Neutrophil (primary cell): Measurements from ENCODE around the gene DOCK3.
"Not testable (repeated sequence)": the region's sequence is repeated elsewhere in the genome, so short reads cannot be mapped to it uniquely, and the experiment has no call there.

Experiments used
- H3K27ac ChIP-seq: fragments of 200-600 bp; sonication (generic); 2 replicates; pipeline ENCODE4 v1.5.1; 2016; ENCODE audit warnings: mild to moderate bottlenecking, moderate library complexity
- H3K27me3 ChIP-seq: fragments of 200-600 bp; sonication (generic); 2 replicates; pipeline ENCODE4 v1.6.0; 2016; ENCODE audit warnings: mild to moderate bottlenecking
- H3K36me3 ChIP-seq: fragments of 200-600 bp; sonication (generic); 2 replicates; pipeline ENCODE4 v1.5.1; 2017
- H3K4me1 ChIP-seq, 2 experiments: fragments of 200-600 bp in 1 of 2; sonication (generic) in 1 of 2; 1 replicate in 1 of 2; 2 replicates in 1 of 2; pipeline versions ENCODE4 v1.5.1 to v1.6.1; 2013 to 2016; ENCODE audit warnings: low read depth in 1 of 2, low read length in 1 of 2, mild to moderate bottlenecking in 1 of 2, moderate library complexity in 1 of 2; ENCODE audit not compliant: control insufficient read depth in 1 of 2, insufficient read depth in 1 of 2
- H3K4me3 ChIP-seq, 2 experiments: fragments of 200-600 bp in 1 of 2; sonication (generic) in 1 of 2; 1 replicate in 1 of 2; 2 replicates in 1 of 2; pipeline ENCODE4 v1.5.1; 2013 to 2016; ENCODE audit warnings: low read depth in 1 of 2, low read length in 1 of 2, mild to moderate bottlenecking in 1 of 2, moderate library complexity in 1 of 2
- H3K9me3 ChIP-seq: fragments of 200-600 bp; sonication (generic); 2 replicates; pipeline ENCODE4 v1.5.1; 2016
- TF ChIP-seq, protein P1 (sequence below): fragments of 200-600 bp; sonication (generic); IDR thresholded peaks from 2 replicates; pipeline ENCODE4 v1.5.1; 2016; ENCODE audit warnings: antibody characterized with exemption

The DOCK3 gene

DNA sequence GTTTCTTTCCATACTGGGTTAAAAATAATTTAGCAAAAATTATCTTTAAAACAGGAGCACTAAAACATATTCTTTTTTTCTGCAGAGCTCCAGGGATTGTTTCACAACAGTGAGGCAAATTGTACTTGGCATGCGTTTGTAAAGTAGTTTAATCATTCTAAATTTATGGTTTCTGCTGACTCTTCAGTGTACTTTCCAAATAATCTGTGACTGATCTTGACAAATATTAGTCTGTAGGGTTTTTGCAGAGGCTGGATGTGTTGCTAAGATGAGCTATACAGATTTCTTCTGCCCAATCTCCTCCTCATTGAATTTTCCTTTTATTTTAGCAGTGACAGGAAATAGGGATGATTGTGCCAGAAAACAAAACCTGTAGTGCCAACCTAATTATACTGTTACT is 382.4 kb downstream of the DOCK3 start:
- Histone ChIP-seq H3K4me1 (no peaks in the 10 kb centered on the region), H3K9me3 (no peaks in the 10 kb centered on the region), H3K36me3 (no peaks in the 10 kb centered on the region), H3K4me3 (no peak overlapping the region), H3K27ac (no peak overlapping the region), H3K27me3 (no peaks in the 10 kb centered on the region)
- TF ChIP-seq, protein P1, sequence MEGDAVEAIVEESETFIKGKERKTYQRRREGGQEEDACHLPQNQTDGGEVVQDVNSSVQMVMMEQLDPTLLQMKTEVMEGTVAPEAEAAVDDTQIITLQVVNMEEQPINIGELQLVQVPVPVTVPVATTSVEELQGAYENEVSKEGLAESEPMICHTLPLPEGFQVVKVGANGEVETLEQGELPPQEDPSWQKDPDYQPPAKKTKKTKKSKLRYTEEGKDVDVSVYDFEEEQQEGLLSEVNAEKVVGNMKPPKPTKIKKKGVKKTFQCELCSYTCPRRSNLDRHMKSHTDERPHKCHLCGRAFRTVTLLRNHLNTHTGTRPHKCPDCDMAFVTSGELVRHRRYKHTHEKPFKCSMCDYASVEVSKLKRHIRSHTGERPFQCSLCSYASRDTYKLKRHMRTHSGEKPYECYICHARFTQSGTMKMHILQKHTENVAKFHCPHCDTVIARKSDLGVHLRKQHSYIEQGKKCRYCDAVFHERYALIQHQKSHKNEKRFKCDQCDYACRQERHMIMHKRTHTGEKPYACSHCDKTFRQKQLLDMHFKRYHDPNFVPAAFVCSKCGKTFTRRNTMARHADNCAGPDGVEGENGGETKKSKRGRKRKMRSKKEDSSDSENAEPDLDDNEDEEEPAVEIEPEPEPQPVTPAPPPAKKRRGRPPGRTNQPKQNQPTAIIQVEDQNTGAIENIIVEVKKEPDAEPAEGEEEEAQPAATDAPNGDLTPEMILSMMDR, result no peak

DNA sequence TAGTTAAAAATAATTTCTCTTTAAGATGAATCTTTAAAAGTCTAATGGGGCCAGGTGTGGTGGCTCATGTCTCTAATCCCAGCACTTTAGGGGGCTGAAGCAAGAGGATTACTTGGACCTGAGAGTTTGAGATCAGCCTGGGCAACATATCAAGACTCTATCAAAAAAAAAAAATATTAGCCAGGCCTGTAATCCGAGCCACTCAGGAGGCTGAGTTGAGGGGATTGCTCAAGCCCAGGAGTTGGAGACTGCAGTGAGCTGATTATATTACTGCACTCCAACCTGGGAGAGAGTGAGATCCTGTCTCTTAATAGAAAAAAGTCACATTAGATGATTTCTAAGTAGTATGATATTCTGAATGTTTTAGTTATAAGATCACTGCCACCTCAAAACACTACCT is 388.3 kb downstream of the DOCK3 start:
- TF ChIP-seq, protein P1, result no peak
- H3K36me3 ChIP-seq, result no peaks in the 10 kb centered on the region
- no peaks in the 10 kb centered on the region for H3K4me1 ChIP-seq
- no peak overlapping the region for H3K4me3 ChIP-seq
- H3K27me3 ChIP-seq, result no peaks in the 10 kb centered on the region
- H3K27ac ChIP-seq, result no peak overlapping the region
- H3K9me3 ChIP-seq, result no peaks in the 10 kb centered on the region

- H3K27ac ChIP-seq, result no peak overlapping the region
- no peaks in the 10 kb centered on the region for H3K9me3 ChIP-seq
- no peaks in the 10 kb centered on the region for H3K27me3 ChIP-seq
- TF ChIP-seq, protein P1, result no peak
- no peaks in the 10 kb centered on the region for H3K4me1 ChIP-seq
- H3K36me3 ChIP-seq, result no peaks in the 10 kb centered on the region
- H3K4me3 ChIP-seq, result no peak overlapping the region
These were observed 400.6 kb downstream of the DOCK3 start for GRCh38 chr3:51075221-51075775.

- no peak overlapping the region for H3K27ac ChIP-seq
- H3K4me1 ChIP-seq, result no peaks in the 10 kb centered on the region
- no peaks in the 10 kb centered on the region for H3K36me3 ChIP-seq
- no peak overlapping the region for H3K4me3 ChIP-seq
- no peaks in the 10 kb centered on the region for H3K27me3 ChIP-seq
- peaks cover 3% of the 10 kb centered on the region for H3K9me3 ChIP-seq
- TF ChIP-seq, protein P1, result no peak
These were observed 407.6 kb downstream of the DOCK3 start for GRCh38 chr3:51082363-51082762.

DNA sequence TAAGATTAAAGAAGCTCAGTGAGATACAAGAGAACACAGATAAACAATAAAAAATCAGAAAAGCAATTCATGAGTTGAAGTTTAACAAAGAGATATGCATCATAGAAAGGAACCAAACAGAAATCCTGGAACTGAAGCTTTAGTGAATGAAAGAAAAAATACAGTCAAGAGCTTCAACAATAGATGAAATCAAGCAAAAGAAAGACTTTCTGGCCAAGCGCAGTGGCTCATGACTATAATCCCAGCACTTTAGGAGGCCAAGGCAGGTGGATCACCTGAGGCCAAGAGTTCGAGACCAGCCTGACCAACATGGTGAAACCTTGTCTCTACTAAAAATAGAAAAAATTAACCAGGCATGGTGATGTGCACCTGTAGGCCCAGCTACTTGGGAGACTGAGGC is 408.8 kb downstream of the DOCK3 start:
- TF ChIP-seq, protein P1, result no peak
- Histone ChIP-seq H3K9me3 (peaks cover 3% of the 10 kb centered on the region), H3K27me3 (no peaks in the 10 kb centered on the region), H3K27ac (no peak overlapping the region), H3K4me1 (no peaks in the 10 kb centered on the region), H3K4me3 (no peak overlapping the region), H3K36me3 (no peaks in the 10 kb centered on the region)

- H3K4me3 ChIP-seq, H3K27ac ChIP-seq, H3K36me3 ChIP-seq, H3K9me3 ChIP-seq, H3K27me3 ChIP-seq, H3K4me1 ChIP-seq: not testable (repeated sequence)
These were observed 417.4 kb downstream of the DOCK3 start for GRCh38 chr3:51092141-51092540.

DNA sequence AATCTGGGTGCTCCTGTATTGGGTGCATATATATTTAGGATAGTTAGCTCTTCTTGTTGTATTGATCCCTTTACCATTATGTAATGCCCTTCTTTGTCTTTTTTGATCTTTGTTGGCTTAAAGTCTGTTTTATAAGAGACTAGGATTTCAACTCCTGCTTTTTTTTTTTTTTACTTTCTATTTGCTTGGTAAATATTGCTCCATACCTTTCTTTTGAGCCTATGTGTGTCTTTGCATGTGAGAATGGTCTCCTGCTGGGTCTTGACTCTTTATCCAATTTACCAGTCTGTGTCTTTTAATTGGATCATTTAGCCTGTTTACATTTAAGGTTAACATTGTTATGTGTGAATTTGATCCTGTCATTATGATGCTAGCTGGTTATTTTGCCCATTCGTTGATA is 420.1 kb downstream of the DOCK3 start:
- not testable (repeated sequence) for H3K27ac ChIP-seq, H3K4me3 ChIP-seq, H3K4me1 ChIP-seq, H3K9me3 ChIP-seq, H3K27me3 ChIP-seq, H3K36me3 ChIP-seq
